Measurements from ENCODE around the gene SERPINB6. TPM values are rescaled to one million over a fixed set of nuclear protein-coding genes. Genes with fewer than 3 reads are reported as not detected.

Gene SERPINB6
- total RNA-seq, 6 experiments from 2014 or later = 27.0 to 48.5 (median 38.7) TPM

- H3K27ac ChIP-seq = no peak overlapping the region
- DNase-seq (no peak), ATAC-seq (peak in 2 of 4 donors; percentile 16 to 20)
- WGBS (ENCODE audit: insufficient coverage, low coverage, low lambda C conversion rate, missing lambda C conversion rate) = 44% methylated on average over 3 of the region's 3 CpGs
- H3K27me3 ChIP-seq = no peaks in the 10 kb centered on the region
- no peaks in the 10 kb centered on the region for H3K9me3 ChIP-seq
- no peak overlapping the region for H3K4me3 ChIP-seq
- peaks cover 0 to 19% (median 2%) of the 10 kb centered on the region in 4 donors for H3K4me1 ChIP-seq
- no peak for TF ChIP-seq POLR2A (IDR thresholded peaks at IDR 0.05)
- intact Hi-C loops (cut with DNase I) = no loop called here
- H3K36me3 ChIP-seq = no peaks in the 10 kb centered on the region
Observed at GRCh38 chr6:2962636-2963035, 8.7 kb downstream of the SERPINB6 start.

- TF ChIP-seq, protein P1, sequence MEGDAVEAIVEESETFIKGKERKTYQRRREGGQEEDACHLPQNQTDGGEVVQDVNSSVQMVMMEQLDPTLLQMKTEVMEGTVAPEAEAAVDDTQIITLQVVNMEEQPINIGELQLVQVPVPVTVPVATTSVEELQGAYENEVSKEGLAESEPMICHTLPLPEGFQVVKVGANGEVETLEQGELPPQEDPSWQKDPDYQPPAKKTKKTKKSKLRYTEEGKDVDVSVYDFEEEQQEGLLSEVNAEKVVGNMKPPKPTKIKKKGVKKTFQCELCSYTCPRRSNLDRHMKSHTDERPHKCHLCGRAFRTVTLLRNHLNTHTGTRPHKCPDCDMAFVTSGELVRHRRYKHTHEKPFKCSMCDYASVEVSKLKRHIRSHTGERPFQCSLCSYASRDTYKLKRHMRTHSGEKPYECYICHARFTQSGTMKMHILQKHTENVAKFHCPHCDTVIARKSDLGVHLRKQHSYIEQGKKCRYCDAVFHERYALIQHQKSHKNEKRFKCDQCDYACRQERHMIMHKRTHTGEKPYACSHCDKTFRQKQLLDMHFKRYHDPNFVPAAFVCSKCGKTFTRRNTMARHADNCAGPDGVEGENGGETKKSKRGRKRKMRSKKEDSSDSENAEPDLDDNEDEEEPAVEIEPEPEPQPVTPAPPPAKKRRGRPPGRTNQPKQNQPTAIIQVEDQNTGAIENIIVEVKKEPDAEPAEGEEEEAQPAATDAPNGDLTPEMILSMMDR (IDR thresholded peaks at IDR 0.05) = no peak
- TF ChIP-seq POLR2A (IDR thresholded peaks at IDR 0.05) = no peak
- H3K36me3 ChIP-seq = no peaks in the 10 kb centered on the region
- H3K4me3 ChIP-seq = no peak overlapping the region
- WGBS (ENCODE audit: insufficient coverage, low coverage, low lambda C conversion rate, missing lambda C conversion rate) = 66% methylated on average over 7 of the region's 9 CpGs
- DNase-seq (no peak), ATAC-seq (peak; percentile 44 to 66 (median 50))
- intact Hi-C loops (cut with DNase I) = no loop called here
- H3K4me1 ChIP-seq = peaks cover 0 to 25% (median 2%) of the 10 kb centered on the region in 4 donors
- H3K27me3 ChIP-seq = no peaks in the 10 kb centered on the region
- H3K9me3 ChIP-seq = no peaks in the 10 kb centered on the region
- peak overlapping the region in 1 of 3 donors; percentile 6 for H3K27ac ChIP-seq
Observed at GRCh38 chr6:2962004-2962403, 9.4 kb downstream of the SERPINB6 start.

- H3K27ac ChIP-seq = peak overlapping the region in 1 of 3 donors; percentile 6
- TF ChIP-seq, protein P1 (IDR thresholded peaks at IDR 0.05) = no peak
- TF ChIP-seq POLR2A (IDR thresholded peaks at IDR 0.05) = no peak
- H3K4me3 ChIP-seq = no peak overlapping the region
- H3K9me3 ChIP-seq = no peaks in the 10 kb centered on the region
- 55% methylated on average over 6 of the region's 7 CpGs for WGBS (ENCODE audit: insufficient coverage, low coverage, low lambda C conversion rate, missing lambda C conversion rate)
- intact Hi-C loops (cut with DNase I) = no loop called here
- DNase-seq (no peak), ATAC-seq (peak; percentile 36 to 70 (median 46))
- peaks cover 0 to 25% (median 2%) of the 10 kb centered on the region in 4 donors for H3K4me1 ChIP-seq
- H3K36me3 ChIP-seq = no peaks in the 10 kb centered on the region
- H3K27me3 ChIP-seq = no peaks in the 10 kb centered on the region
Observed at GRCh38 chr6:2961506-2961905, 9.9 kb downstream of the SERPINB6 start.

DNA sequence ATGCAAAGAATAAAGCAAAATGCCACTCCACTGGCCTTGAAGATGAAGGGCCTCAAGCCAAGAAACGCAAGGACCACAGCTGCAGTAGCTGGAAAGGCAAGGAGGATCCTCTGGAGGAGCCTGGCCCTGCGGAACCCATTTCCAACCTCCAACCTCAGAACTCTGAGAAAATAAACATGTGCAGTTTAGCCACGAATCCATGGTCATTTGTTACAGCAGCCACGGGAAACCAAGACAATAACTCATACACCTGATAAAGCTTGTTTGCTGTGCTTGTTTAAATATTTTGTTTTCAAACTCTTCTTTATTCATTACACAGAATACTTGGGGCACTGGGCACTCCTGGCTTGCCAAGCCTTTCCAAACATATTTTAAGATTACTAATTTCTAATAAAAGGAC lies 10.4 kb downstream of the SERPINB6 start:
- H3K4me3 ChIP-seq = no peak overlapping the region

More for the DNA sequence above, 10.4 kb downstream of the SERPINB6 start:
- WGBS (ENCODE audit: insufficient coverage, low coverage, low lambda C conversion rate, missing lambda C conversion rate) = 11% methylated on average over 2 of the region's 4 CpGs
- H3K4me1 ChIP-seq = peaks cover 0 to 25% (median 2%) of the 10 kb centered on the region in 4 donors
- H3K27me3 ChIP-seq = no peaks in the 10 kb centered on the region
- no peaks in the 10 kb centered on the region for H3K9me3 ChIP-seq
- TF ChIP-seq, protein P1 (IDR thresholded peaks at IDR 0.05) = no peak
- TF ChIP-seq POLR2A (IDR thresholded peaks at IDR 0.05) = no peak
- no peak overlapping the region for H3K27ac ChIP-seq
- no peak for ATAC-seq
- H3K36me3 ChIP-seq = no peaks in the 10 kb centered on the region
- intact Hi-C loops (cut with DNase I) = no loop called here
- DNase-seq = no peak

Data from right lobe of liver (tissue), 6 donors.